HG02852 (cell line): Measurements from ENCODE around the gene CDC14A.

Experiments
- ATAC-seq: cut with Tn5 transposase; IDR thresholded peaks from one replicate; pipeline ENCODE4 v1.9.1; 2021; ENCODE audit warnings: mild to moderate bottlenecking, moderate library complexity; ENCODE audit not compliant: unreplicated experiment

The CDC14A gene

DNA sequence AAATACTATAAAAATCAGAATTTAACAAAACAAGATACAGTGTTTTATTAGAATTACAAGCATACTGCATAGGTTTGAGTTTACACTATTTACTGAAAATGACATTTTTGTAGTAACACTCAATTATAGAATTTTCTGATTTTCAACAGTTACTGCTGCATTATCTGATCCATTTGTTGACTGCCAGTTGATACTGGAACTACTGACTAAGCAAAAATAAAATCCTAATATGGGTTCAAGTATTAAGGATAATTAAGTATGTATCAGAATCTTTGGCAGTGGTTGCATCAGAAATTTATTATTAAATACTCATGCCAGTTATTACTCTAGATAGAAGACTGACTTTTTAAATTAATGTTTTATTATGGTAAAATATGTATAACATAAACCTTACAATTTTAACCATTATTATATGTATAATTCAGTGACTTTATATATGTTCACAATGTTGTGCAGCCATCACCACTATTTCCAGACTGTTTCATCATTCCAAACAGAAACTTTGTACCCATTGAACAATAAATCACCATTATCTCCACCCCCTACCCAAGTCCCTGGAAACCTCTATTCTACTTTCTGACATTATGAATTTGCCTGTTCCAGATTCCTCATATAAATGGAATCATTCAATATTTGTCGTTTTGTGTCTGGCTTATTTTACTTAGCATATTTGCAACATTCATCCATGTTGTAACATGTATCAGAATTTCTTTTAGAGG is 127.5 kb downstream of the CDC14A start:
- no peak for ATAC-seq

DNA sequence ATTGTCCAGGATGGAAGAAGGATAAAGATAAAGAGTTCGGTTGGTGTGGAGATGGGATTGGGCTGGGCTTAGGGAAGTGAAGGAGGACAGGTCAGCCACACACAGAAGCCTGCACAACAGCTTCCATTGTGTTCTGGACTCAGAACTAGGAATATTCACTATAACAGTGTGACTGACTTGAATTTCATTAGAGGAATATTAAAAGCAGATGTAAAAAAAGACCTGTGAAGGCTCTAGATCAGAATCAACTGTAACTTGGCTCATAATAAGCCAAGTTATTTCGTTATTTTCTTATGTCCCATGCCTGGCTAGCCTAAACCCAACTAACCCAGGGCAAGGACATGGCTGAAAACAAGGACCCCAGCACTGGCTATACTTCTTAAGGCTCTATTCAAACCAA is 129.0 kb downstream of the CDC14A start:
- ATAC-seq = no peak

DNA sequence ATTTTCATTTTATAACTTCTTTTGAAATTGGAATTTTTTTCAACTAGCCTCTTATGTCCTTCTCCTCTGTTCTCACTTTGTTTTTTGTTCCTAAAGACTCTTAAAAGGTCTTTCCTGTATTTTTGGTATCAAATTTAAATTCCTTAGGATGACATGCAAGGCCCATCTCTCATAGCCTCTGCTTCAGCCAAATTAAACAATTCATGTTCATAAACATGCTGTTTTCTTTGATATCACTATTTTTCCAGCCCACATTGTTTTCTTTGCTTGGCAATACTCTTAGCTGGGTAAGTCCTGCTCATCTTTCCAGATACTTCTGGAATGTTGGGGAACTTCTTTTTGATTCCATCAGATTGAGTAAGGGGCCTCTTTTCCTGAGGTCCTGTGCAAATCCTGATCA is 129.9 kb downstream of the CDC14A start:
- no peak for ATAC-seq

DNA sequence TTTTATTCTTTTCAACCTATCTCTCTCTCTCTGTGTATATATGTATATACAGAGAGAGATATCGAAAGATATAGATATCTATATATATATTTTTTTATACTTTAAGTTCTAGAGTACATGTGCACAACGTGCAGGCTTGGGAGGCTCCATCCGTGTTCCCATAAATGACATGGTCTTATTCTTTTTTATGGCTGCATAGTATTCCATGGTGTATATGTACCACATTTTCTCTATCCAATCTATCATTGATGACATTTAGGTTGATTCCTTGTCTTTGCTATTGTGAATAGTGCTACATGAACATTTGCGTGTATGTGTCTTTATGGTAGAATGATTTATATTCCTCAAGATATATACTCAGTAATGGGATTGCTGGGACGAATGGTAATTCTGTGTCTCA is 130.4 kb downstream of the CDC14A start:
- no peak for ATAC-seq

DNA sequence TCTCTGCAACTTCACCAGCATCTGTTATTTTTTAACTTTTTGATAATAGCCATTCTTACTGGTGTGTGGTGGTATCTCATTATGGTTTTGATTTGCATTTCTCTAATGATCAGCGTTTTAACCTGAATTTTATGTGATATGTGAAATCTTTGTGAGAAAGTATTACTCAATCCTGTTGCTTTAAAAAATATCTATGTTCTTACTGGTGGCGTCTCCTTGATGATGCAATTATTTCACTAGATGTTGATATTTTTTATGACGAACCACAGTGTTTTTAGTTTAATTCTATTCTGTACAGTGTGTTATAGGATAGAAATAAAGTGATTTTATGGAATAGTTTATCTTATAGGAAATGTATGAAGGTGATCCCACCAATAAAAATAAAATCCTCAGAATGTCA is 130.9 kb downstream of the CDC14A start:
- no peak for ATAC-seq

DNA sequence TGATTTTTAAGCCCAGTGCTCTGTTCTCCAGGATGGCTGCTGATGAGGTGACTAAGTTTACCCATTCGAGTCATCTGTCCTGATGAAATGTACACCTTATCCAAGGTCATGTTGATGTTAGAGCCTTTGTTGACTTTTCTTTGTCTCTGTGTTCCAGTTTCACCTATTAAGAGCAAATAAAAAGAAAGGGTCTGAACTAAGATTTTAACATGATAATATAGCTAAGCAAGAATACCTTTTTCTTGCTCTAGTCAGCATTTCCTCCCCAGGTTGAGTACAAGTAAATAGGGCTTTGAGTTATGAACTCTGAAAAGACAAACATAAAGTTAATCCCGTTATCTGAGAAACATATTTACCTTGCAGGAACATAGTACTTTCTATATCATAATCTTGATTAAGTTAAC is 133.6 kb downstream of the CDC14A start:
- no peak for ATAC-seq

DNA sequence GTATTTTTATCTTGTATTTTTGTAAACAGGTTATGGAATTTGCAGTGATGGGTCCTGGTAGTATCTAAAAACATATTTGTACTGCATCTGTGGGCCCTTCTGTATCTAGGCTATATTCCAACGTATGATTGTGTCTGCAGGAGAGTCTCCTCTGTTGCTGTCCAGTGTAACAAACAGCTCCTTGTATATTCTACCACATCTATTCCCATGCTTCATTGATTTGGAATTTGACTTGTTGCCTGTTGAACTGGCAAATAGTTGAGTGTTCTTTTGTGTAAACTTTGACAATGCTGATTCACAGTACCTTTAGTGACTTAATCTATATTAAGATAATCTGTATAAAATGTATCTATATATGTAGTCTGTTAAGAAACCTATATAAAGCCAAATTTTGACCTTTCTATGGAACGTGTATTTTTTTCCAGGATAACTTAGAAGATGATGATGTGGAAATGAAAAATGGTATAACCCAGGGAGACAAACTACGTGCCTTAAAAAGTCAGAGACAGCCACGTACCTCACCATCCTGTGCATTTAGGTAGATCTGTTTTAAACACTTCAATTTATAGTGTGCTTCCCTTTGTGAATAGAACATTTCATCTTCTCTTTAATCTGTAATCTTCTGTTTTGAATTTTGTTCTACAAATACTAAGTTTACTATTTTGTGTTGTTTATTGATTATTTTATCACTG is 142.2 kb downstream of the CDC14A start:
- no peak for ATAC-seq

DNA sequence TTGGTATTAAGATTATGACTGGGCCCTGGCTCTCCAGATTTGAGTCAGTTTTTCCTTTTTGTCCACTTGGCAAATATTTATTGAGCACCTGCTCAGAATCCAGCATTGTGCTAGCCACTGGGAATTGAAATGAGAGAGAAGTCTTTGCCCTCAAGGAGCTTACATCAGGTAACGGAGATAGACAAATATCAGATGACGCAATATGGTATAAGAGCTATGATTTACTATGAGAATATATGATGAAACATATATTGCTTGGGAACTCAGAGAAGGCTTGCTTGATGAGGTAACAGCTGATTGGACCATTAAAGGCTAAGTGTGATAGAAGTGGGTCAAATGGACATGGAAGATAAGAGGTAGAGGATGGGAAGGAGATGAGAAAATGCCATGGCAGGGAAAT is 144.6 kb downstream of the CDC14A start:
- ATAC-seq = no peak

DNA sequence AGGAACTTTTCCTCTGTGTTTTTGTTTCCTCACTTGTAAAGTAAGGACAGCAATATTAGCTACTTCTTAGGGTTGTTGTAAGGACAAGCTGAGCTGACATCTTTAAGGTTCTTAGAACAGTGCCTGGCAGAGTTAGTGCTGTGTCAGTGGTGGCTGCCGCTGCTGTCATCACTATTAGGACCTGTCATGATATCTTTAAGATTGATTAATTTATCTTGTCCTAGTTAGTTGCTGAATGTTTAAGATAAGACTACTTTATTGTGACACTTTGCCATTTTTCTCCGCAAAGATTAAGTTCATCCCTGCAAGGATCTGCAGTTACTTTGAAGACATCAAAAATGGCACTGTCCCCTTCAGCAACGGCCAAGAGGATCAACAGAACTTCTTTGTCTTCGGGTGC is 145.5 kb downstream of the CDC14A start:
- ATAC-seq = no peak

DNA sequence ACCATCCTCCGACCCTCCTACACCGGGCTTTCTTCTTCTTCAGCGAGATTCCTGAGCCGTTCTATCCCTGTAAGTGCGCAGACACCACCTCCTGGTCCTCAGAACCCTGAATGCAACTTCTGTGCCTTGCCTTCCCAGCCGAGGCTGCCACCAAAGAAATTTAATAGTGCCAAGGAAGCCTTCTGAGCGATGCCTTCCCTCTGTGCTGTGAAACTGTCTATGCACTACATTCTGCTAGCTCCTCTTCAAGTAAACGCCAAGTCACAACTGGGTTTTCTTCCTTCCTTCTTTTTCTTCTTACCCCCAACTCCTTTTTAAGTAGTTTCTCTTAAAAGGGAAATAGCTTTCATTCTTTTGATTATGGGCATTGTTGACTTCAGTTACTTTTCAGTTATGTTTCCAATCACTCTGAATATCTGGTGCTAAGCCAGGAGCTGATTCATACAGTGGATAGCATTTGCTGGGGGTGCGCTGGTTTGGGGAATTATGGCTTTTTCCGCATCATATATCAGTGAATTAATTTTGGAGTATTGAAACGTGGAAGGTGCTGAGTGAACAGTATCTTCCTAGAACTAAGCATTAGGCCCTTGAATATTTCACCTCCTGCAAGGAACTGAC is 147.0 kb downstream of the CDC14A start:
- no peak for ATAC-seq

DNA sequence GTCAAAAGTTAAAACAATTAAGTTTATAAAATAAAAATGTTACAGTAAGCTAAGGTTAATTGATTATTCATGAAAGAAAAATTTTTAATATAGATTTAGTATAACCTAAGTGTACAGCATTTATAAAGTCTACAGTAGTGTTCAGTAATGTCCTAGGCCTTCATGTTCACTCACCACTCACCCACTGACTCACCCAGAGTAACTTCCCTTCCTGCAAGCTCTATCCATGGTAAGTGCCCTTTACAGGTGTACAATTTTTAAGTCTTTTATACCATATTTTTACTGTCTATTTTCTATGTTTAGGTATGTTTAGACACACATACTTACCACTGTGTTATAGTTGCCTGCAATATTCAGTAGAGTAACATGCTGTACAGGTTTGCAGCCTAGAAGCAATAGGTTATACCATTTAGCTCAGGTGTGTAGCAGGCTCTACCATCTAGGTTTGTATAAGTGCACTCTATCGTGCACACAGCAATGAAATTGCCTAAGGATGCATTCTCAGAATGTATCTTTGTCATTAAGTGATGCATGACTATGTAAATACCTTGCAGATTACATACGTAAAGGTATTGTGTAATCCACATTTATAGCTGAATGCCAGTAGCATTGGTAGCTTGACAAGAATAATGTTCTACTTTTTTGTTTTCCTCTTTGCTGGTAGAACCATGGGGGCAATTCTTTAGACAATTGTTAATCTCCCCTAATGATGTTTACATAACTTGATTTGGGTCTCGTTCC is 149.9 kb downstream of the CDC14A start:
- no peak for ATAC-seq

DNA sequence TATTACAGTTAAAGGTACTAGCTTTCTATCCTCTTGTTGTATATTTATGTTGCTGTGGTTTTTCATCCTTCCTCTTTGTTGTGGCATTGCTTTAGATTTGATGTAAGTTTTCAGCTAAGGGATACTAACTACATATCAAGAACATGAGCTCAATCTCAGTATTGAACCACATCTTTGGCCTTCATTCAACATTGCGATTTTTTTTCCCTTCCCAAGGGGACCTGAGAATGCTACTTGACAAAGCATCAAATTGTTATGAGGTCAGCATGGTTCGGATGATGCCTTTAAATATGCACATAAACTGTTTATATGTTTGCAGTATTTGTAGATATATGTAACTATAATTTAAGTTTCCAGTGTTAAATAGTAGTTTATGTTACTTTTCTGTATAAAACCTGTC is 153.9 kb downstream of the CDC14A start:
- ATAC-seq = no peak

DNA sequence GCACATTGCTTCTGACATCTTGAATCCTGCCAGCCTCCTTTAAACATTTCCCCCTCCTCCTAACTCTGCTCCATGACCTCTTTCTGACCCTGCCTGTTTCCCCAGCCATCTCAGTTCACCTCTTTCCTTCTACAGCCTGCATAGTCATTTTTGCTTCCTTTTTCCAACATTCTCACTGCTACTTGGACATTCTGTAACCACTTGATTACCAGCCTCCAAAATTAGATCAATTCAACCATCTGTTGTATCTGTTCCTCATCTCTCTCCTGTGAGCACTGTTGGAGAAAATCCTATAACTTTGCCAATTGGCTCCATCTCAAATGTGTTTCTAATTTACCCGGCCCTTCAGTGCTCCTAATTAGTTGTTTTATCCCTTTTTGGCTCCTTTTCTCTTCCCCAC is 158.1 kb downstream of the CDC14A start:
- no peak for ATAC-seq

DNA sequence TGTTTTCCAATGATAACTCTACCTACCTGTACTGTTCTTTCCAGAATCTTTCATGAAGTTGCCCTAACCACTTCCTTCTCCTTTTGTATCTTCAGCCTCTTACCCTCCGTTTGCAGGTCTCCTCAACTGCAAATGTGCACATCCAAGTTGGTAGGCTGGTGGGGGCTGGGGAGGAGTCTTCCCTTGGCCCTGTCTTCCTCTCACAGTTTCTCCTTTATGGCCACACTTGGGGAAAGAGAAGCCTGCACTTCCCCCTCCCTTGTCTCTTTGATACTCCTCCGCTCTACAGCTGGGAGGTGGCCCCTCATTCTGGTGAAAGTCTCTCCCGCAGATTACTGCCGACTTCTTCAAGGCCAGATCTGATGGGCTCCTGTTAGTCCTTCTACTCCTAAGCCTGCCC is 158.8 kb downstream of the CDC14A start:
- no peak for ATAC-seq

DNA sequence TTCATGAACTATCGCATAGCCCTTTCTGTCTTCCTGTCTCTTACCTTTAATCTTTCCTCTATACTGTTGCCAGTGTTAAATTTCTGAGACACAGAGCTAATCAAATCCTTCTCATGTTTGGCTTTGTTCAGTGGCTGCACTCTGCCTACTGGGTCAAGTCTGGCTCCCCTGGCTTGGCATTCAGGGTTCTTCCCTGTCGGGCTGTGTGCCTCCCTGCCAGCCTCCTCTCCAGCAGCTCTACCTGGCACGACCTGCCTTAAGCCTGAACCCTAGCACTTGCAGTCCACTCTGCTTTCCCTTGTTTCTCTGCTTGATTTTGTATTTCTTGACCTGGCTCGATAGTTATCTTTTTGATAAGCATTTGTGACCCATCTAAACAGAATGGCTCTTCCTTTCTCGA is 159.5 kb downstream of the CDC14A start:
- no peak for ATAC-seq

DNA sequence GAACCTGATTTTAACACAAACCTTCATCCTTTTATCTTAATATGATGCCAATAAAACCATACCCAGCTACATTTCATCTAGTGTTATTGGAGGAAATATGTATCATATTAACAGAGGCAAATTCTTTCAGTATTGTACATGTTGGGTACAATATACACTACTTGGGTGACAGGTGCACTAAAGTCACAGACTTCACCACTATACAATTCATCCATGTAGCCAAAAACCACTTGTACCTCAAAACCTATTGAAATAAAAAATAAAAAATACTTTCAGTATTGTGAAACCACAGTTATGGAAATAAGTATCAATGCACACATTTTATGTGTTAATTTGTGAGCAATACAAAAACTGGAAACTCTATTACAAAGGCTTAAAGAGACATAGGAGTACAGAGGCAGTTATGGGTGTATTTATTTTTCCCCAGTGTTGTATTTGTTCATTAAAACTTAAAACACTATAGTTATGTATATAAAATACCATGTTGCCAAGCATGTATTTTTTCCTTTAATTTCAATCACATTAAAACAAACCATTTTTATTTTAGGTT is 160.6 kb downstream of the CDC14A start:
- no peak for ATAC-seq

DNA sequence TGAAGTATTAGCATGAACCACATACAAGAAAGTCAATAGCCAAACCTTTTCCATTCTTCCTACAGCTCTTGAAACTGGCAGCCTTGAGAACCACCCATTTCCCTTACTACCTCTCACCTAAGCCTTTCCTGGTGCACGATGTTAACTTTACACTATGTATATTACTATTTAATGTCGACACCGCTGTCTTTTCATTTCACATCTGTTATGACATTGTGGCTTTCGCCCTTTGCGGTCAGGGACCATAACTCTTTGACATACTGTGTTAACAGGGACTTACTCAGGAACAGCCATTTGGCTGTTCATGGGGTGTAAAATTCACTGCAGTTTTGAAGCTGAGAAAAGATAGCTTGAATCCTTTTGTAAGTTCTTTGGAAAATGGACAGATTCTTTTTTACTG is 164.6 kb downstream of the CDC14A start:
- no peak for ATAC-seq

DNA sequence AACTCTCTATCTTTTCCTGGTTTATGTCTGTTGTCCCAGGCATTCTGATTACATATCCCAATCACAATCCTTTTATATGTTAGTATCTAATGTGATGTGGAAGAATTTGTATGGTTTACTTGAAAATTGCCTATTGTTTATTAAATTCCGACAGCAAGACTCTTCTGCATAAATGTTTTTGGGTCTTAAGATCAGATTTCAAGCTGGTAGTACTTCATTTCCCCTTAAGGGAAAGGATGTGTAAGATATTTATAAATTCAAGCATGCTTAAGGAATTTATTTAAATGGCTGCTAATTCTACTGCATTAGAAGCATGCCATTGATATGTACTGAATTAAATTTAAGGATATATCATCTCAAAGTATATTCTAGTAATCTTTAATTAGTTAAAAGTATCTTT is 165.2 kb downstream of the CDC14A start:
- no peak for ATAC-seq

DNA sequence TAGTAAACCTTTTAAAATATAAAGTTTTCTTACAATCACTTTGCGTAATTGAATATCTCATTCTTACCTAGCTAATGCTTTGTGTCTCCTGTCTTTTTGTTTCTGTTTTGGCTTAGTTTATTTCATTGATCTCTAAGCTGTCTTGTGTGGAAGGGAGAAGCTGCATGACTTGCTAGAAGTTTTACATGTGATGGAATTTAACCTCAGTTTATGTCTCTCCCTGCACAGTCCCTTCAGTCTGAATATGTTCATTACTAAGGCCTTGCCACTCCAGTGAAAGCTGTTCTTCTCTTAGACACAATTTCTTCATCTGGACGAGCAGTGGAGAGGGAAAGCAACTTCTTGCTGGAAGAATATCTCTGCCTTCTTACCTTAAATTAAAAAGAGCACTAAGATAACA is 165.7 kb downstream of the CDC14A start:
- no peak for ATAC-seq

DNA sequence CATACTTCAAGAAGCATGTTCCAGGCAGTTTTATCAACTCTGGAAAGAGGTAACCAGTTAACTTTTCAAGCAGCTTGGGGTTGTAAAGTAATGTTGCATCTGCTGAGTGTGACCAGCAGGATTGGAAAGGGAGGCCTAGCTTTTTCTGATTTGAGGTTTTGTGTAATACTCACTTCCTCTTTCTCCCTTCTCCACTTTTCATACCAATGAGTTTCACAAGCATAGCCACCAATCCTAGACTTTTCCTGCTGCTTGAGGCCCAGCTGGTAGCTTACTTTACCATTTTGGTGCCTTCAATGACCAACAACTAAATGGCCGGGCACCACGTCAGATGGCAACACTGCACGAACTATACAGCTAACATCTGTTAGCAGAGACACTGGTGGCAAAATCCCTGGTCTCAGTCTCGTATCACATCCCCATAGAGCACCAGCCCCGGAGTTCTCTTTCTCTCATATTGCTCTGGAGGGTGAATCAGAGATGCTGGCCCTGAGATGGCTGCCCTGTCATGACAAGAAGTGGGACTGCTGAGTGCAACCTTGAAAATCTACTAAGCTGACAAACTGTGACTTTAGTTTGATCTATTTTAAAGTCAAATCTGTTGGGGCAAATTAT is 170.8 kb downstream of the CDC14A start:
- peak; percentile 97 for ATAC-seq

DNA sequence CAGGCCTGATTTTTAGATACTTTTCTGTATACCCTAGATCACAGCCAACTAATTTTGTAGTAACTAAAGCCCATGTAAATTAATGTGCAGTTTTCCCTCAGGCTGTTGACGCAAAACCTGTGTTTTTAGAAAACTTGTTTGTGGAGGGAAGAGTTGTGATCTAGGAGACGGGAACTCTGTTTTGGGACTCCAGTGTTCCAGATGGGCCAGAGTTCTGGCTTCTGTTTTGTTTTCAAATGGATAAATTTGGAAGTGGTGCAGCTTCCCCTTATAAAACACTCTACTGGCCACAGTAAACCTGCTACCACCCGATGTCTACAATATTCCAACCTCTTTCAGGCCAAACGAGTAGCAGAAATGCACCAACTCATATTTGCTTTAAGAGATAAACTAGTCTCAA is 172.0 kb downstream of the CDC14A start:
- no peak for ATAC-seq
